ENCODE results near the gene EYA3.

The EYA3 gene

GRCh38 chr1:28118640-28119307, 30.4 kb upstream of the EYA3 start:
- intact Hi-C loops (cut with DNase I), result no loop called here
- DNase-seq, result no peak

DNA sequence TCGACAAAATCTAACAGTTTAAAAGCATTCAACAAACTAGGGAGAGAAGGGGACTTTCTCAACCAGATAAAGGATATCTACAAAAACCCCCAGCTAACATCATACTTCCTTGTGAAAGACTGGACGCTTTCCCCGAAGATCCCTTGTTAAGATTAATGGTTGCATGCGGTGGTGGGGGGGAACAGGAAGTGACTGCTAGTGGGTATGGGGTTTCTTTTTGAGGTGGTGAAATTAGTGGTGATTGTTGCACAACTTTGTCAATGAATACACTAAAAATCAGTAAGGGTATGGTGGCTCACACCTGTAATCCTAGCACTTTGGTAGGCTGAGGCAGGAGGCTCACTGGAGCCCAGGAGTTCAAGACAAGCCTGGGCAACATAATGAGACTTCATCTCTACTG, 26.9 kb upstream of the EYA3 start:
- peak in 4 of 42 donors; percentile 14 to 33 (median 19) for DNase-seq
- intact Hi-C loops (cut with DNase I), result no loop called here

DNA sequence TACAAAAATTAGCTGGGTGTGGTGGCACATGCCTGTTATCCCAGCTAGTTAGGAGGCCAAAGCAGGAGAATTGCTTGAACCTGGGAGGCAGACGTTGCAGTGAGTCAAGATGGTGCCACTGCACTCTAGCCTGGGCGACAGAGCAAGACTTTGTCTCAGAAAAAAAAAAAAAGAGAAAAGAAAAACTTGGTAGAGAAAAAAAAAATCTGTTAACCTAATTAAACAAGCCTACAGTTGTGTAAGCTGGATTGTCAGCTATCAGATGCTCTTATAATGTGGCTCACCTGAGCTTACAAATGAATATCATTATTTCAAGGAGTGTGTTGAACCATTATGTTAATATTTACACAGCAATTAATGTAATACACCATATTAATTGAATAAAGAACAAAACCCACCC, 26.4 kb upstream of the EYA3 start:
- no peak for DNase-seq
- intact Hi-C loops (cut with DNase I), result no loop called here

DNA sequence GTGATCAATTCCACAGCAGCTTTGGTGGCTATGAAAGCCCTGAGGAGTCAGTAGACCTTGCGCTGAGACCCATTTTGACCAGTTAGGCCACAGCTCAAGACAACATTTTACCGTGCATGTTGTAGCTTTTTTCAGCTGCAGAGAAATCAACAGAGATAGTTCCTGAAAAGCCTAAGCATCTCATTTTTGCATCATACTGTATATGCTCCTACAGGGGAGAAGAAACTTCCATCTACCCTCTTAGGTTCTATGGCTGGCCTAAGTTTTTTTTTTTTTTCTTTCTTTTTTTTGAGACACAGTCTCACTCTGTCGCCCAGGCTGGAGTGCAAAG, 24.8 kb upstream of the EYA3 start:
- intact Hi-C loops (cut with DNase I), result no loop called here
- DNase-seq, result no peak

- intact Hi-C loops (cut with DNase I), result no loop called here
- DNase-seq, result peak in 19 of 42 donors; percentile 13 to 69 (median 25)
Measured at GRCh38 chr1:28112388-28113241, 24.2 kb upstream of the EYA3 start.

DNA sequence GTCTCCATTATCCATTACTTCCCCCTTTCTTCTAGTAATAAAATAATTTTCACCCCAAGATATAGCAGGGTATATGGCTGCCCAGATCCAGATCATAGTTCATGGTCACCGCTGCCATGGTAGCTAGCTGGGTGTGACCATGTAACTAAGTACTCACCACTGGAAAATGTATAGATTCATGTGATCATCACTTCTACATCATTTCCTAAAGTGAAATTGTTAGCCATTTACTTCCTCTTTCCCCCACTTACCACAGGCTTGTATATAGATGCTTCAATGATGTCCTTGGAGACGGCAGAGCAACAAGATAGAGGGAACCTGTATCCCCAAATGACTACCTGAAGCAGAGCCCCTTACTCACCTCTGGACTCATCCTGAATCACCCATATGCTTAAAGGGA, 22.7 kb upstream of the EYA3 start:
- no peak for DNase-seq
- intact Hi-C loops (cut with DNase I), result no loop called here

DNA sequence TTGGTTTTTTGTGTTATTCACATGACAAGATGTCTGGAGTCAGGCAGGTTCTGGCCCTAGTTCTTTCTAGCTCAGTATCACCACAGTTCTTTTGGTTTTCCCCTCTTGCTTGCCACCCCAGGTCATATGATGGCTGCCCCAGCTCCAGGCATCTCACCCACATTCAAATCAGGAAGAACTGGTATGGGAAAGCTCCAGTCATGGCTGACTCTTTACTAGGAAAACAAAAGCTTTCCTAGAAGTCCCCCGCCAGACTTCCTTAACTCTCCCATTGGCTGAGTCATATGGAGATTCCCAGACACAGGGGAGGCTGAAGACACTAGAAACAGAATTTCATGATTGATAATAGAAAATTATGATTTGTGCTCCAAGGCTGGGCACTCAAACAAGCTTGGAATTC, 22.1 kb upstream of the EYA3 start:
- no peak for DNase-seq
- intact Hi-C loops (cut with DNase I), result no loop called here

GRCh38 chr1:28109639-28110038, 21.2 kb upstream of the EYA3 start:
- intact Hi-C loops (cut with DNase I), result no loop called here
- no peak for DNase-seq

DNA sequence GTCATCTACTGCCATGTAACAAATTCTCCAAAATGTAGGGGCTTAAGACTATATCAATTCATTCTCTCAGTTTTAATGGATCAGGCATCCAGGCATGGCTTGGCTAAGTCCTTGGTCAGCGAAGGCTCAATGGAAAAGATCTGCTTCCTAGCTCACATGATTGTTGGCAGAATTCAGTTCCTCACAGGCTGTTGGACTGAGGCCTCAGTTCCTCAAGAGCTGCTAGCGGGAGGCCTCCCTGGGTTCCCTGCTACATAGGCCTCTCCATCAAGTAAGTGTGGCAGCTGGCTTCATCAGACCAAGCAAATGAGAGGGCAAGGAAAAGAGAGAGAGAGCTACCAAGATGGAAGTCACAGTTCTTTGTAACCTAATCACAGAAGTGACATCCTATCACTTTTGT, 19.6 kb upstream of the EYA3 start:
- peak in 1 of 42 donors; percentile 9 for DNase-seq
- intact Hi-C loops (cut with DNase I), result no loop called here

GRCh38 chr1:28104866-28105467, 16.6 kb upstream of the EYA3 start:
- intact Hi-C loops (cut with DNase I), result no loop called here
- DNase-seq, result peak; percentile 44 to 91 (median 81)

GRCh38 chr1:28102189-28102588, 13.8 kb upstream of the EYA3 start:
- intact Hi-C loops (cut with DNase I), result no loop called here
- DNase-seq, result no peak

- DNase-seq, result peak in 2 of 42 donors; percentile 5 to 31
- intact Hi-C loops (cut with DNase I), result loop anchor here (10.0 kb wide), 1 partner anchor 56 kb away; no protein-coding TSS in a partner anchor
Measured at GRCh38 chr1:28099050-28099769, 10.8 kb upstream of the EYA3 start.

DNA sequence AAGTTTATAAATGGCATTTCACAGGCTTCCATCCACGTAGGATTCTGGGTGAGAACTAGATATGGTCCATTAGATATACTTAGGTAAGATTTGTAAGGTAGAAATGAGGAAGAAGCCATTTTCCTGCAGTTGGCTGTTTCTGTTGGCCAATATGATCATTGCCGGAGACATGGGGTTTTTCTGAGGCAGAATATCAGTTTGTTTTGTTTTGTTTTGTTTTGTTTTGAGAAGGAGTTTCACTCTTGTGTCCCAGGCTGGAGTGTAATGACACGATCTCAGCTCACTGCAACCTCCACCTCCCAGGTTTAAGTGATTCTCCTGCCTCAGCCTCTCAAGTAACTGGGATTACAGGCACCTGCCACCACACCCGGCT, 8.7 kb upstream of the EYA3 start:
- DNase-seq, result no peak
- intact Hi-C loops (cut with DNase I), result loop anchor here (10.0 kb wide), 1 partner anchor 58 kb away; no protein-coding TSS in a partner anchor

GRCh38 chr1:28096210-28097099, 8.0 kb upstream of the EYA3 start:
- intact Hi-C loops (cut with DNase I), result loop anchor here (10.0 kb wide), 1 partner anchor 58 kb away; no protein-coding TSS in a partner anchor
- DNase-seq, result peak in 1 of 42 donors; percentile 17

DNA sequence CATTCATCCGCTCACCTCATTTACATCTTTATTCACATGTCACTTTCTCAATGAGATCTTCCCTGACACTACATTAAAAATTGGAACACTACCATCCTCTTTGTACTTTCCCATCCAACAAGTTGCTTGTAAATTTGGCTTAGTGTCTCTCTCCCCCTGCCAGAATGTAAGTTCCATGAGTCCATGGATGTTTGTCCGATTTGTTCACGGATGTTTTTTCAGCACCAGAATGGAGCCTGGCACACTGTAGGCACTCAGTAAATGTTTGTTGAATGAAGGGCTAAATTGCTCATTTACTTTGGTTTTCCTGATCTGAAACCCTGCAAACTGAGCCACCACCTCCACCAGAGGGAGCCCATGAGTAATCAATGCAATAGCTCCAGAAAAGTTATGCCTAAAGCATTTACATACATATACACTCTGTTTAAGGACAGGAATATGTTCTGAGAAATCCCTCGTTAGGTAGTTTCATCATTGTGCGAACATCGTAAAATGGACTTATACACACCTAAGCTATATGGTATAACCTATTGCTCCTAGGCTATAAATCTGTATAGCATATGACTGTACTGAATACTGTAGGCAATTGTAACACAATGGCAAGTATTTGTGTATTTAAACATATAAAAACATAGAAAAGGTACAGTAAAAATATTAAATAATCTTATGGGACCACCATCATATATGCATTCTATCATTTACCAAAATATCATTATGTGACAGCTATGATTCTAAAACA, 2.8 kb upstream of the EYA3 start:
- intact Hi-C loops (cut with DNase I), result loop anchor here (5.0 to 10.0 kb wide), 2 partner anchors 64 to 116 kb away; no protein-coding TSS in a partner anchor
- peak; percentile 22 to 94 (median 80) for DNase-seq

DNA sequence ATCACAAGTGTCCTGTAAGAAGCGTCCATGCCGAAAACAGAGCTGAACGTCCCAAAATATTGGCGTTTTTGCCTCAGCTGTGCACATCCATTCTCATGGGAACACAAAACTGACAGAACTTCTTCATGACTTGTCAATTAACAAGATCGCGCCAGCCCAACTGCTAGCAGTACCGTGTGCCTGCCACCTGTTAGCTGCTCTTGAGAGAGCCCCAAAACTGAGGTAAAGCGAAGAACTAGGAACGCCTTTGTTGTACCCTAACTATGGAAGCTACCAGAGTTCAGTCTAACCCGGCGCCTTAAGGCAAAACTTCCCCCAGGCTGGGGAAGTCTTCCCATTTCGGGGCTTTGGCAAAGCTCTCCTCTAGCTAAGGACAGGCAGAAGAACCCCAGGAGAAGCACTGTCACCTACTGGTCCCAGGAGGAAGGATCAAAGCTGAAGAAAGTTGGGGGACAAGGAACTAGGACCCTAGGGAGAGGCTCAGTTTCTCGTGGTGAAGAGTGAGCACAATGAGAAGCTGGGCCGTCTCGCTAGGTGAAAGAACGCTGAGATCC, 719 bp downstream of the EYA3 start:
- DNase-seq, result peak in 10 of 42 donors; percentile 4 to 49 (median 16)
- intact Hi-C loops (cut with DNase I), result loop anchor here (5.0 kb wide), 1 partner anchor 230 kb away; no protein-coding TSS in a partner anchor

DNA sequence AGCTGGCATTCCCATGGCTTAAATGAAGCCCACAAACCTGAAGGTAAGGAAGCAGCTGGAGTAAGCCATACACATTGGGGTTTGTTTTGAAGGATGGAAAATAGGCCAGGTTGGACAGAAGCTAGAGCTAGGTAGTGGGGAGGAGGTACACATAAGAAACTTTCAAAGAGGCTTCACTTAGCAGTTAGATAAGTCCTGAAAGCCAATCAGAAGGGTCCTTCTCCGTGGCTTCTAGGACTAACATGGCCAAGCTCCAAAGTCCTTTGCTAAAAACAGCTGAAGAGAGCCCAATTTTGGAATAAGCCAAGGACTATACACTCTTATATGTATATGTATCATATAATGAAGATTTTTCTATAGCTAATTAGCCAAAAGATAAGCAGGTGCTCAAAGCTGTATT, 1.8 kb downstream of the EYA3 start:
- no peak for DNase-seq
- intact Hi-C loops (cut with DNase I), result loop anchor here (5.0 kb wide), 1 partner anchor 229 kb away; no protein-coding TSS in a partner anchor
